IPS DF 6.9 (cell line): ENCODE results near the gene YY1.
"Not testable (repeated sequence)": the region's sequence is repeated elsewhere in the genome, so short reads cannot be mapped to it uniquely, and the experiment has no call there.

ENCODE experiments used
- DNase-seq: peaks from one replicate; pipeline ENCODE4 v3.0.0-alpha.2; 2013; ENCODE audit warnings: low read depth, low spot score
- H3K27ac ChIP-seq: one replicate; pipeline ENCODE4 v1.5.1; 2013; ENCODE audit warnings: low read length, control low read depth
- H3K27me3 ChIP-seq: 2 replicates; pipeline ENCODE4 v1.6.1; 2013; ENCODE audit warnings: mild to moderate bottlenecking, low read length; ENCODE audit not compliant: control insufficient read depth, insufficient read depth
- H3K36me3 ChIP-seq: 2 replicates; pipeline ENCODE4 v1.6.1; 2013; ENCODE audit warnings: low read length; ENCODE audit not compliant: control insufficient read depth, insufficient read depth
- H3K4me1 ChIP-seq: 2 replicates; pipeline ENCODE4 v1.6.1; 2013; ENCODE audit warnings: low read length; ENCODE audit not compliant: control insufficient read depth, insufficient read depth
- H3K4me3 ChIP-seq: 2 replicates; pipeline ENCODE4 v1.5.1; 2013; ENCODE audit warnings: mild to moderate bottlenecking, low read length
- H3K9me3 ChIP-seq: 2 replicates; pipeline ENCODE4 v1.6.1; 2013; ENCODE audit warnings: low read length, inconsistent platforms; ENCODE audit not compliant: control insufficient read depth, insufficient read depth
- WGBS: extraction: QIAGEN DNeasy Blood & Tissue Kit; methylation state at CpG from one replicate; pipeline ENCODE4 v1.1.7; 2013; ENCODE audit warnings: mixed read lengths, missing lambda C conversion rate; ENCODE audit not compliant: insufficient read length, insufficient coverage; 5-methylcytosine and 5-hydroxymethylcytosine counted together

YY1 gene

GRCh38 chr14:100306998-100307765 lies 68.2 kb downstream of the YY1 start:
- H3K36me3 ChIP-seq = no peaks in the 10 kb centered on the region
- DNase-seq = no peak
- peak overlapping the region; percentile 97 for H3K4me3 ChIP-seq
- H3K27me3 ChIP-seq = no peaks in the 10 kb centered on the region; the same call in 1 of the 2 replicates
- no CpG with 5 or more reads among the region's 49 CpGs for WGBS
- peaks cover 12% of the 10 kb centered on the region for H3K4me1 ChIP-seq
- no peak overlapping the region for H3K27ac ChIP-seq
- H3K9me3 ChIP-seq = no peaks in the 10 kb centered on the region

GRCh38 chr14:100307766-100308426 lies 69.0 kb downstream of the YY1 start:
- Histone ChIP-seq H3K4me3 (no peak overlapping the region; the same call in 1 of the 2 replicates), H3K27ac (no peak overlapping the region), H3K9me3 (no peaks in the 10 kb centered on the region), H3K36me3 (no peaks in the 10 kb centered on the region), H3K4me1 (peaks cover 12% of the 10 kb centered on the region), H3K27me3 (no peaks in the 10 kb centered on the region; the same call in 1 of the 2 replicates)
- no peak for DNase-seq
- no CpG with 5 or more reads among the region's 5 CpGs for WGBS

GRCh38 chr14:100308427-100308792 lies 69.5 kb downstream of the YY1 start:
- WGBS = no CpG with 5 or more reads among the region's 6 CpGs
- H3K4me3 ChIP-seq, DNase-seq, H3K9me3 ChIP-seq, H3K36me3 ChIP-seq, H3K27ac ChIP-seq, H3K27me3 ChIP-seq: not testable (repeated sequence)
- peaks cover 12% of the 10 kb centered on the region for H3K4me1 ChIP-seq

GRCh38 chr14:100309028-100309737 lies 70.2 kb downstream of the YY1 start:
- Histone ChIP-seq H3K27ac (no peak overlapping the region), H3K4me3 (no peak overlapping the region), H3K27me3 (no peaks in the 10 kb centered on the region; the same call in 1 of the 2 replicates), H3K9me3 (no peaks in the 10 kb centered on the region), H3K36me3 (no peaks in the 10 kb centered on the region), H3K4me1 (peaks cover 9% of the 10 kb centered on the region)
- no peak for DNase-seq
- WGBS = no CpG with 5 or more reads among the region's 8 CpGs

- H3K27ac ChIP-seq, H3K4me1 ChIP-seq, H3K36me3 ChIP-seq, H3K27me3 ChIP-seq, H3K9me3 ChIP-seq, DNase-seq, H3K4me3 ChIP-seq: not testable (repeated sequence)
- WGBS = no CpG with 5 or more reads among the region's 18 CpGs
Observed at GRCh38 chr14:100312110-100312876, 73.3 kb downstream of the YY1 start.

- no CpG with 5 or more reads among the region's 10 CpGs for whole genome bisulfite sequencing
- no peaks in the 10 kb centered on the region for H3K9me3 ChIP-seq
- H3K4me3 ChIP-seq = no peak overlapping the region
- peaks cover 3% of the 10 kb centered on the region; the same call in 1 of the 2 replicates for H3K4me1 ChIP-seq
- H3K27ac ChIP-seq = no peak overlapping the region
- no peaks in the 10 kb centered on the region for H3K27me3 ChIP-seq
- DNase-seq = no peak
- H3K36me3 ChIP-seq = no peaks in the 10 kb centered on the region
Observed at GRCh38 chr14:100312877-100313400, 74.0 kb downstream of the YY1 start.

- DNase-seq = no peak
- H3K4me1 ChIP-seq = peaks cover 3% of the 10 kb centered on the region
- H3K36me3 ChIP-seq = no peaks in the 10 kb centered on the region
- H3K4me3 ChIP-seq = no peak overlapping the region
- no peaks in the 10 kb centered on the region for H3K9me3 ChIP-seq
- no peak overlapping the region for H3K27ac ChIP-seq
- WGBS = no CpG with 5 or more reads among the region's 26 CpGs
- no peaks in the 10 kb centered on the region for H3K27me3 ChIP-seq
Observed at GRCh38 chr14:100313464-100314230, 74.7 kb downstream of the YY1 start.

- H3K4me1 ChIP-seq = peaks cover 3% of the 10 kb centered on the region
- H3K27ac ChIP-seq = no peak overlapping the region
- H3K4me3 ChIP-seq = no peak overlapping the region
- H3K27me3 ChIP-seq = no peaks in the 10 kb centered on the region
- no peaks in the 10 kb centered on the region for H3K9me3 ChIP-seq
- DNase-seq = no peak
- WGBS = no CpG with 5 or more reads among the region's 6 CpGs
- H3K36me3 ChIP-seq = no peaks in the 10 kb centered on the region
Observed at GRCh38 chr14:100314724-100315123, 75.8 kb downstream of the YY1 start.

- H3K4me3 ChIP-seq = no peak overlapping the region
- H3K27me3 ChIP-seq = no peaks in the 10 kb centered on the region
- H3K9me3 ChIP-seq = no peaks in the 10 kb centered on the region
- no peaks in the 10 kb centered on the region for H3K36me3 ChIP-seq
- H3K4me1 ChIP-seq = peaks cover 1% of the 10 kb centered on the region; the same call in 1 of the 2 replicates
- H3K27ac ChIP-seq = no peak overlapping the region
- no peak for DNase-seq
- no CpG with 5 or more reads among the region's 6 CpGs for WGBS
Observed at GRCh38 chr14:100317389-100317788, 78.4 kb downstream of the YY1 start.
